HG02798 (cell line): ENCODE data around the gene MYO16.

Source experiments
- ATAC-seq: cut with Tn5 transposase; IDR thresholded peaks from one replicate; pipeline ENCODE4 v1.9.1; 2021; ENCODE audit warnings: mild to moderate bottlenecking; ENCODE audit not compliant: unreplicated experiment, poor library complexity

MYO16 gene

DNA sequence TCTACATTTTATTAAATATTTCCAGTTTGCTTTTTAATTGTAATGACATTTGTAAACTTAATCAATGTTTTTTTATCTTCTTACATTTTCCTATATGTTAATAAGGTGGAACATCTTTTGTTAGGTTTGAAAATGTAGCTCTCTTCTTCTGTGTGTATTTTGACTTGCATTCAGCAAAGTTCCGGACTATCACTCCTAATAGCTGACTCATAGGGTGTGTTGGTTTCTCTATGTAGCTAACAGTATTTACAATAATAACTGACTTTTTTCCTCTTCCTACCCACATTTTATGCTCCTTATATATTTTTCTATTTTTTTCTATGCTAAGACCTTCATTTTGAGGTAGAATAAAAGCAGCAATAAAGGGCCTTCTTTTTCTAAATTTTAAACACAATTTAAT is 28.1 kb downstream of the MYO16 start:
- ATAC-seq, result no peak

DNA sequence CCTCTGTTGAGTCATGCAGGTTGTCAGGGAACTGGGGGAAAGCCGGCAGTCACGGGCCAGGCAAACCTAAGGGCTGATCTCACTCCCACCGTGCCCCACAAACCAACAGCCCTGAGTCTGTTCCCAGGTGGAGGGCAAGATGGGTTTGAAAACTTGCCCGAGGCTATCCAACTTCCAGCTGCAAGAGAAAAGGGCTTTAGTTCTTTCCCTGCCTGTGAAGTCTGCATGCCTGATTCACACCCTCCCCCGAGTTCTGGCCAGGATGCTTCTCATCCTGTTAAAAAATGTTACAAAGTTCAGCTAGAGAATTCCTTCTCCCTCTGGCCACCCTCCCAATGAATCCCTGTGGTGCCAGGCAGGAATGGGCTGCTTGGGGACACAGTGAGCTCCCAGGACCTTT is 33.1 kb downstream of the MYO16 start:
- no peak for ATAC-seq

DNA sequence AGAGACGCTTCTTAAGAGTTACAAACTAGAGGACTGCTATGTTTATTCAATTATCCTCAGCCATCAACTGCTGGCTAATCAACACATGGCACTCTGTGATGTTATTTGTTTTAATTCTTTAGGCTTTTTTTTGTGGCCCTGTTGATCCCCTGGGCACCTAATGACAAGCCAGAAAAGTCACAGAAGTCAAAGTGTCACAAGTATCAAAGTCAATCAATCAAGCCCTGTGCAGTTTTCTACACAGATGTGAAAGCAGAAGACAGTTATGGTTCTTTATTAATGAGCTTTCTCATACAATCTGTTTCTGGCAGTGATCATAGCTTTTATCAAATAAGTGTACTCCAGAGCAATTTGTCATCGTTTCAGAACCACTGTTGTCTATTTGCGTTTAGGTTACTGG is 34.3 kb downstream of the MYO16 start:
- no peak for ATAC-seq

DNA sequence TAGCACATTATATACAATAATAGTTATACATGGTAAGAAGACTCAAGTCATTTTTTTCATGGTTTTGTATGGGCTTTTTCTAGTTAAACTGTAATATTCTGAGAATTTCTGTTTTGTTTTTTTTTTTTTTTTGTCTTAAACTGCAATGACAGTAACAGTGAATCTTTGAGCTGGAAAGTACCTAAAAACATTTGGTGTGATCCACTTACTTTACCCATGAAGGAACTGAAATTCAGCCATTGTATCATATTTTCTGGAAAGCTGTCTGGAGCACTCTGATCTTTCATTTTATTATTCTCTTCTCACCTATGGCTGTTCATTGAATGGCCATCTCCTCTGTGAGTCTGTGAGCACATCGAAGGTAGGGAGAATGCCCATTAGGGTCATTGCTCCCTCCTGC is 37.8 kb downstream of the MYO16 start:
- ATAC-seq, result no peak

DNA sequence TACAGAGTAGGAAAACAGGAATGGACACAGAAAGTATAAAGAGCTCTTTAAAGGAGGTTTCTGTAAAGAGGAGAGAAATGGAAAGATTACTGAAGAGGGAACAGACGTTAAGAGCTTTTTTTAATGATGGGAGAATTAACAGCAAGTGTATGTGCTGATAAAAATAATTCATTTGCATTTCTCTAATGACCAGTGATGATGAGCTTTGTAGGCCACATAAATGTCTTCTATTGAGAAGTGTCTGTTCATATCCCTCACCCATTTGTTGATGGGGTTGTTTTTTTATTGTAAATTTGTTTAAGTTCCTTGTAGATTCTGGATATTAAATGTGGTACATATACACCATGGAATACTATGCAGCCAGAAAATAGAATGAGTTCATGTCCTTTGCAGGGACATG is 40.0 kb downstream of the MYO16 start:
- ATAC-seq, result no peak

DNA sequence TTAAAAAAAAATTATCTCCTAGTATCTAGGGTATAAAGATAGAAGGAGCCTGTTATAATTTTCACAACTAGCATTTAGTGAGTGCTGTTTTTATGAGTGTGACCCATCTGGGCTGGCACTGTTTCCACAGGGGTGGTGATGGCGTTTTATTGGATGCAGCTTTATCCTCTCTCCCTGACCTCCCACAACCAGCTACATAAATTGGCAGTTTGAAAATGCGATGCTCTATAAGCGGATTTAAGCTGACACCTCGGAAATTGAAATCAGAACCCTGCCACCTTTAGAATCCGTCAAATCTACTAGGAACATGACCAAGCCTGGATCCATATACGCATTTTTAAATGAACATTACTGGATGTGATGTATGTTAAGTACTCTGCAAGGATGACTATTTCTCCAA is 44.9 kb downstream of the MYO16 start:
- ATAC-seq, result no peak

DNA sequence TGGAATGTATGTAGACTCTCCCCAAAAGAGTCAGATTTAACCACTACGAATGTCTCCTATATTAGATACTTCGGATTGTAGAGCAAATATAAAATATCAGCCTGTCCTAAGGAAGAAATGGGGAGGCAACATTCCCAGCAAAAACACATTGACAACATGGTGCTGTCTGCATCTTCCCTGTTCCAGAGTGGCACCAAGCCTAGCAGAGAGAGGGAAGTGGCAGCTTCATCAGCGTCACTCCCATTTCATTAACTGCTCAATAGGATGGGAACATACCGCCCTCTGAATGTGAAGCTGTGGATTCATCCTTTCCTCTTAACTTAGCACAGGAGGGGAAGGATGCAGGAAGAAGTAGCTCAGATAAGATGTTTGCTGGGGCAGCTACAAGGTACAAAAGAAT is 45.4 kb downstream of the MYO16 start:
- ATAC-seq, result no peak

DNA sequence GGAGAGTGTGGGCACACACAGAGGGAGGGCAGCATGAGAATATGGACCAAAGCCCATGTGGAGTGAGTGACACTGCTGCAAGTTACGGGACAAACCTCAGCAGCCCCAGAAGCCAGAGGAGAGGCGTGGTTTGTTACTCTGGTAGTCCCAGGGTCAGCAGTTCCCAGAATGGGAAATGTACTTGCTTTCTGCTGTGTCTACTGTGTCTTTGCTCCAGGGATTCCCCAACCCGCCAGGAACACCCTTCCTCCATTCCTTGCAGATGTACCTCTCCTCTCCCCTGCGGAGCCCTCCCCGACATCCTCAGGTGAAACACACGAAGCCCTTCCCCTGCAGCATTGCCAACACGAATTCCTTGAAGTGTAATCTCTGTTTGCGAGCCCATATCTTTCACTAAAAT is 47.2 kb downstream of the MYO16 start:
- no peak for ATAC-seq

DNA sequence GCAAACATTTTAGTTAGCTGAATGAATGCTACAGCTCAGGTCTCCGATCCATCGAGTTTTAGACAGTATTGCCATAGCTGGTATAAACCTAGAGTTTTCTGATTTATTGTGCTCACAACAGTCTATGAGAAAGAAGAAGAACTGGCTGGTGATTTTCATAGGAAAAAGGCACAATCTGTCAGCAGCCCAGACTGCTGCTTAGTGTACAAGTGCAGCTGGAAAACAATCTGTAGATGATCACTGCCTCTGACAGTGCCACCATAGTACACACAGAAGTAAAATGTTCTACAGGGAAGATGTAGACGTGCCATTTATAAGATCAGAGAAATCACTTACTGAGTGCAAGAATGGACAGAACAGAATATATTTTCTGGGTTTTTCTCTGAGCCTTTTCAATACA is 48.4 kb downstream of the MYO16 start:
- no peak for ATAC-seq

DNA sequence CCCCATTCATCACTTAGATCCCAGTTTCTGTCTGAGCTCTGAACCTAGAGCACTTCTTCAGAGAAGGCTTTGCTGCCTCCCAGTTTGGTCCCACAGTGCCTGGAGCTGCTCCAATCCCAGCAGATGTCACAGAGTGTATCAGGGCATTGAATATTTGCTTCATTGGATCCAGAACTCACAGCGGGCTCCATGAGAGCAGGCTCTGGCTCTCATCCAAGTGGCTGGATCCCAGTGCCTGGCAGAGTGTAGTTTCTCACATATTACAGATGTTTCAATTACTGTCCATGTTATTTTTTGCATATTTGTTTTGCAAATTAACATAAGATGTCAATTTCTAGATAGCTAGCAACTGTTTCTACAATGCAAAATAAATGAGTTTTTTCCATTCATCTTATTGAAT is 50.6 kb downstream of the MYO16 start:
- ATAC-seq, result no peak

DNA sequence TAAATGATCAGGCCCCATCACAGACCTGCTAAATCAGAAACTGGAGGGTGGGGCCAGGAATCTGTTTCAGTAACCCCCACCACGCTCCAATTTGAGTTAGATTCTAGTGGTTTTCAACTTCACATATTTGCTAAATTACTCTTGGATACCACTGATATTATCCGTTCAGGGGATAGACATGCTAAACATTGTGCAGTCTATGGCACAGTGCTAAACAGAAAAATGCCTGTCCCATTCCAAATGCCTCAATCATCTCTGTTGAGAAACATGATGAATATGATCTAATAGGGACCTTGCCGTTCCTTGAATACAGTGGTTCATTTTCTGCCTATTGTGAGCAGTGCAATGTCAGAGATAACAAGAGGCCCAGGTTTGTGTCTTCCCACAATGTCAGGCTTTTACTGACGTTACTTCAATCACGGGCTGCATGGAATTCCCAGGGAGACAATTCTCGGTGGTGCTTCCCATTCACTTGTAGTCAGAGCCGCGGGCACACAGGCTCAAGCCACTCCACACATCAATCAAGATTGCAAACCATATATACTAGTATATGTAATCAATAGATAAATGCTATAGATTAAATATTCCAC is 52.7 kb downstream of the MYO16 start:
- no peak for ATAC-seq

DNA sequence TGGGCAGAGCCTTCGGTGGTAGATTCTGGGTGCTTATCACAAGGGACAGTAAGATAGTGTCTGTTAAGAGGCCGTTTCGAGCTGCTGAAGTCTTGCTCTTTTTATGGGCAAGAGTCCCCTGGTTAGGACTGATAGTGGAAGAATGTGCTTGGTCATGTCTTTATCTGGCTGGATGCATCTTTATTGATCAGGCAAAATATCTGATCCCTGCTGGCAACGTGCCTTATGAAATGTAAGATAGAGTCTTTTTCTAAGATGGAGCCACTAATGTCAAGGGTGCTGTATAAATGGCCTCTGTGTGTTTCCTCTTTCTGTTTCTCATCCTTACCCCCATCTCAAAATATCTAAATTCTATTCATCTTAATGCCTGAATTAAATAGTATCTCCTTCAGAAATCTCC is 53.3 kb downstream of the MYO16 start:
- no peak for ATAC-seq

DNA sequence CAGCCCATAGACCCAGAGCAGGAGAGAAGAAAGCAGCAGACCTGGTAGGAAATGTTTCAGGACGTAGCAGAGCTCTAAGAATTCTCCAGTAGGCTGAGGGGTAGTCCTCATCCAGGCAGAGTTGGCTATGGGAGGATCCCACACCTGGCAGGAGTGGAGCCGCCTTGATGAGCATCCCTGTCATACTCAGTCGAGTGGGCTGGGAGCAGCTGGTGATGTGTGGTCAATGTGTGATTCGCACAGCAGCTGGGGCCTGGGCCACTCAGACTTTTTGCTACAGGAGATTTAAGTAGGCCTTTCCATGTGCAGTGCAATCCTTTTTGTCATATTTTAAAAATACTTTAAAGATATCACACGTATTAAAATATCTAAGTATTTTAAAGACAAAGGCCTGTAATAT is 56.6 kb downstream of the MYO16 start:
- ATAC-seq, result no peak

DNA sequence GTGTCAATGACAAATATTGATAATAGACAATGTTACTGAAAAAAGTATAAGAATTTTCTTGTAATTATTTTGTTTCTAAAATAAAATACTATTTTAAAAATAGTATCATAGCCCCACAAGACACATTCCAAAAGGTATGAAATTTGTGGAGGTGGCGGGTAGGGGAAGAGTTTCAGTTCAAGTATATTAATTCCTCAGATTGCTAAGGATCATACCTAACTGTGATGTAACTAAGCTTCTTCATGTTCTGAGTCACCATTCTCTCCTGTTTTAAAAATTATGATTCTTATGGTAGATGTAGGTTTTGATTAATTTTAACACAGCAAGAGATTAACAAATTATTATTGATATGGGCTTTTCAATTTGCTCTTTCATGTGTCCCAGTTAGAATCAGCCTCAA is 61.3 kb downstream of the MYO16 start:
- no peak for ATAC-seq

DNA sequence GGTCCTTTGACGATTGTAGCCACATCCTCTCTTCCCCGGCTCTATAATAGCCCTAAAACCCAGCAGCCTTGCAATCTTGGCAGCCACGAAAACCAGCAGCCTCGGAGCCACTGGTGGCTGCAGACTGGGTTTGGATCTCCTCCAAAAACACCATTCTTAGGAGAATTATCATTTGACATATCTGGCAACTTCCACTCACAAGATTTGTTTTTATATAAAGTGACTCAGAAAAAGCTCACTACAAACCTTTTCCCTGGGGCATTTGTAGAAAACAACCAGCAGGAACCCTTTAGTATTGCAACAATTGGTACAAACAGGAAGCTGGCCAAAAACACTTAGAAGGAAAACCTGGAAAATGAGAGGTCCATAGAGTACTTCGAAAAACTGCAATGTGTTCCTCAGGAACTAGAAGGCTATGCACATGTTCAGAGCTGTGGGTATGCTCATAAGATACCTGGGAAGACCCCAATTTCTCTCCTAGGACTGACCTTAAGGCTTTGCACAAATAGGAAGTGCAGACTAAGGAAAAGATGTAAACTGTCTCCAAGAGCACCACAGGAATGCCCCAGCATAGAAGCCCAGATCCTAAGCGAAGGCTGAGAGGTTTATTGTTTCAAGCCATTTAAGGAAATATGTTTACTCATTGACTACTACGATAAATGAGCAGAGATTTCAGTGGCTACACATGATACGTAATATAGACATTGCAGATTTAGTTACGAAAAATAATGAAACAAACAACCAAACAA is 71.2 kb downstream of the MYO16 start:
- no peak for ATAC-seq

DNA sequence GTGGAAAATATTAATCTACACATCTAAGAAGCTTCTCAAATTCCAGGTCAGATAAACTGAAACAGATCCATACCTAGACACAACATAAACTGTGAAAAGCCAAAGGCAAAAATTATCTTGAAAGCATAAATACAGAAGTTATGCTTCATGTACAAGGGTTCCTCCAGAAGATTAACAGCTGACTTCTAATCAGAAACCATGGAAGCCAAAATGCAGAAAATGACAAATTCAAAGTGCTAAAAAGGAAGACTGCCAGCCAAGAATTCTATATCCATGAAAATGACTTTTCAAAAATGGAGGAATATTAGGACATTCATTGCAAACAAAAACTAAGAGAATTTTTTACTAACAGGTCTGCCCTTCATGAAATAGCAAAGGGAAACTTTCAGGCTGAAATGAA is 72.8 kb downstream of the MYO16 start:
- ATAC-seq, result no peak

DNA sequence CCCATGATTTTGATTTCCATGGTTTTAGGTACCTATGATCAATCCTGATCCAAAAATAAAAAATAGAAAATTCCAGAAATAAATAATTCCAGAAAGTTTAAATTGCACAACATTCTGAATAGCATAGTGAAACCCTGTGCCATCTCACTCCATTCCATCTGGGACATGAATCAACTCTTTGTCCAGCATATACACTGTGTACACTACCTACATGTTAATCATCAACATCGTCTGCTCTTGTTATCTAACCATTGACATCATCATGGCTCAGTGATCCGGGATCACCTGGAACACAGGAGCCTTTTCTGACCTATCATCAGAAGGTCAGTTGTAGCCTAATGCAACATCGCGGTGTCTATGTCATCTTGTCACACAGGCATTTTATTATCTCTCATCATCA is 75.6 kb downstream of the MYO16 start:
- no peak for ATAC-seq

DNA sequence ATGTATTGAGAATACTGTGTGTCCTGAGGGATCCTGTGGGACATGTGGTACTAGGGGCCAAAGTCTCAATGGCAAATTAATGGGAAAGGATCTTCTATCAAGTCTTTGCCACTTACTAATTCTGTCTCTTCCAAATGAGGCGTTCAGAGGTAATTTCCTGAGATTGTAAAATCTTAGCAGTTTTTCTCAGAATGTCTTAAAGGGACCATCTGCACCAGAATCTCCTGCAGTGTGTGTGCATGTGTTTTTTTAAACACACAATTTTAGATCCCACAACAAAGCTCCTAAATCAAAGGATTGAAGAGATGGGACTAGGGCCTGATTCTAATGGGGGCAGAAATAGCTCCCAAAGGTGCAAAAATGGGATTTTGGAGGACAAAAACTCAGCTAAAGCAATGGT is 78.2 kb downstream of the MYO16 start:
- no peak for ATAC-seq

DNA sequence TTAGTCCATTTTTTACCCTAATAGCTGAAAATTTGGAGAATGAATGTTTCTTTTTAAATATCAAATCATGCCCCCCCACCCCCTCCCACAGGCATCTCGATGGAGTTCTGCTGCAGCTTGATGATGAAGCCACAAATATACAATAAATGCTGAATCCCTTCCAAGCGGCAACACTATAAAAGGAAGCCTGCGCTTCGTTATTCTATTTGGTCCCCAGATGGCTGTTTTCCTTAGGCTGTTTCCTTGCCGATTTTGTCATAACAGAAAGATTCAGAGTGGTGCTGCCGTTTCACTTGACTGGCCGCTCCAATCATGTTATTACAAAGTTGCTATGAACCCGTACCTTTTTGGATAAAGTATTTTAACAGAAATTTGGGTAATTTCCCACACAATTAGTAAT is 79.5 kb downstream of the MYO16 start:
- ATAC-seq, result no peak

DNA sequence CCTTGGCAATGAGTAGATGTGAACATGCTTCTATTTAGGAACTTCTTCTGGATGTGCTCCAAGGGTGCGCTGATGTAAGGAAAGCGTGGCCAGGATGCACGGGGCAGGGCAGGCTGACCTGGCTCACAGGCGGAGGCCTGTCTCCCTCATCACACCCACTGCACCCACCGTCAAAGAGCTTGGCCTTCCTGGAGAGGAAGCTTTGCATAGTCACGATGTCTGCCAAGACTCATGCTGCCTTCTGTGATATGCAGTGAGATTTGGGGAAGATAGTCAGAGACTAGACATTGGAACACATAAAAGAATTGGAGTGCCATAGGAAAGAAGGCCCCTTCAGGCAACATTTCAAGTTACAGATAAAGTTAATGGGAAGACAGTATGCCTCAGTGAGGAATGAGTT is 82.0 kb downstream of the MYO16 start:
- no peak for ATAC-seq

DNA sequence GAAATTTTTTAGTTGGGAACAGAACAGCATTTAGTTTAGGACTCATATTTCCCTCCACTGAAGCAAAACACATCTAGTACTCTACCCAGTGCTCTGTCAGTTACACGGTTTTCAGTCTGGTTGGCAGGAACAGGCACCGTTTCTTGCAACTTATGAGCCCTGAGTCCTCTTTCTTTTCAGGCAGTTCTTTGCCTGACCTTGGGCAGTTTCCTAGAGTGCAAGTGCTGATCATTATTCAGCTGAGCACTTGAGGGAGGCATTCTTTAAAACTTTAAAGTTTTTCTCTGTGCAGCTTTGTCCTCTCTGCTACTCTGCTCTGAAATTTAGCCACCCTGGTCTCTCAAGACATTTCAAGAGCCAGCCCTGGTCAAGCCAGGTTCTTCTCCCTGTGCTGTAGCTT is 96.1 kb downstream of the MYO16 start:
- no peak for ATAC-seq

DNA sequence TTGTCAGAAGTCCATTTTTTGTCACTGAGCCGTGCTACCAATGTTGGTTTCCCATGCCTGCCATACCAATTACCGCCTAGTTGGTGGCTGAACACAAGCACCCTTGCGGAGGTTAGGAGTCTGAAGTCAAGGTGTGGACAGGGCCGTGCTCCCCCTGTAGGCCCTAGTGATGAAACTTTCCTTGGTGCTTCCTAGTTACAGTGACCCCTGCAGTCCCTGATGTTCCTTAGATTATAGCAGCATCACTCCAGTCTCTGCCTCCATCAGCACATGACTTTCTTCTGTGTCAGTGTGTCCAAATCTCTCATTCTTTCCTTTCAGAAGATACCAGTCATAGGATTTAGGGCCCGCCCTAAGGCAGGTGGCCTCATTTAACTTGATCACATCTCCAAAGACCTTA is 99.0 kb downstream of the MYO16 start:
- ATAC-seq, result no peak
